Heart left ventricle (tissue), 16 donors: Measurements from ENCODE around the gene SNX25. TPM values are rescaled to one million over a fixed set of nuclear protein-coding genes. Genes with fewer than 3 reads are reported as not detected.

Source experiments
- ATAC-seq, 4 donors: fragments of 200-7000 bp; cut with Tn5 transposase; one replicate each; pipeline ENCODE4 v1.9.1; 2020 to 2022; ENCODE audit warnings: moderate library complexity in 4 of 4, mild to moderate bottlenecking in 3 of 4, moderate number of reproducible peaks in 1 of 4
- DNase-seq, 5 donors: peaks; one replicate each; pipeline ENCODE4 v3.0.0-alpha.2; 2020
- H3K27ac ChIP-seq, 12 donors: fragments of 200-600 bp; sonication (generic) in 4 of 12; one replicate each; pipeline versions ENCODE4 v1.5.0 to v1.8.0; 2016 to 2022; ENCODE audit warnings: mild to moderate bottlenecking in 2 of 12
- H3K27me3 ChIP-seq, 9 donors: fragments of 200-600 bp; sonication (generic) in 2 of 9; one replicate each; pipeline versions ENCODE4 v1.5.1 to v1.8.0; 2016 to 2022; ENCODE audit warnings: mild to moderate bottlenecking in 3 of 9
- H3K36me3 ChIP-seq, 9 donors: fragments of 200-600 bp; sonication (generic) in 2 of 9; one replicate each; pipeline versions ENCODE4 v1.5.0 to v1.8.0; 2018 to 2022; ENCODE audit warnings: mild to moderate bottlenecking in 2 of 9
- H3K4me1 ChIP-seq, 12 donors: fragments of 200-600 bp; sonication (generic) in 4 of 12; one replicate each; pipeline versions ENCODE4 v1.5.0 to v1.8.0; 2016 to 2022; ENCODE audit warnings: mild to moderate bottlenecking in 3 of 12
- H3K4me3 ChIP-seq, 12 donors: fragments of 200-600 bp; sonication (generic) in 4 of 12; one replicate each; pipeline versions ENCODE4 v1.5.0 to v1.8.0; 2017 to 2022; ENCODE audit warnings: mild to moderate bottlenecking in 9 of 12, moderate library complexity in 4 of 12
- H3K9me3 ChIP-seq, 12 donors: fragments of 200-600 bp; sonication (generic) in 4 of 12; one replicate each; pipeline versions ENCODE4 v1.5.0 to v1.8.0; 2016 to 2022; ENCODE audit warnings: mild to moderate bottlenecking in 1 of 12
- POLR2A ChIP-seq, 2 donors: fragments of 450-650 bp; IDR thresholded peaks; one replicate each; pipeline ENCODE4 v1.6.1; 2017; ENCODE audit warnings: antibody characterized with exemption in 2 of 2, mild to moderate bottlenecking in 2 of 2, moderate library complexity in 2 of 2
- WGBS, 4 donors: extraction: QIAGEN DNeasy Blood & Tissue Kit in 2 of 4; methylation state at CpG; one replicate each; pipeline versions ENCODE4 v1.1.5 to v1.1.7; 2013 to 2018; 5-methylcytosine and 5-hydroxymethylcytosine counted together
- intact Hi-C, 10 donors: fragments of 100-400 bp; cut with DNase I; formaldehyde crosslinking; loops; one replicate each; pipeline versions ENCODE4 v1.11.1 to v1.14.2; 2022
- polyA plus RNA-seq, 2 donors: library from polyadenylated mRNA; stranded (reverse); fragments of 200-250 nt; gene quantifications; one replicate each; pipeline ENCODE4 v1.2.3, GENCODE V29; 2013
- total RNA-seq, 9 donors: library from RNA; depleted of rRNA in 2 of 9; stranded (reverse); fragments of >200 nt in 2 of 9; fragmentation: NEBNext Ultra II Directional in 3 of 9; extraction: Animal tissue kit (Norgen Biotek cat#: 25700) in 3 of 9; gene quantifications; one replicate each; pipeline versions ENCODE4 v1.1.0 to v1.2.4, GENCODE V29; 2016 to 2023
- TF ChIP-seq, protein P1 (sequence below), 12 donors: fragments of 200-600 bp; sonication (generic) in 4 of 12; IDR thresholded peaks; one replicate each; pipeline versions ENCODE4 v1.5.0 to v1.8.0; 2018 to 2022; ENCODE audit warnings: antibody characterized with exemption in 12 of 12, mild to moderate bottlenecking in 5 of 12
- donor health status: ischemic (EF 13 %, LVEDD 7.1; RV severe dilation, severe dysfunction).
- donor health status: healthy with polysubstance abuse.
- donor health status: DM: no; HTN: yes; CAD: no.
- donor health status: DM: no; HTN: no; CAD: no.
- donor health status: ischemic (EF 25% LVEDD 6.9; RV normal size, moderate dysfunction).
- donor health status: ischemic (EF 25% LVEDD 5.7; RV mildly dilated, moderate dysfunction).
- donor health status: healthy.
- donor health status: DM: yes; HTN: yes; CAD: no.
- donor health status: ischemic (EF 35%, LVEDD 5.7; RV mildly dilated, moderate dysfunction).
- donor health status: nonischemic (EF 11% LVEDD 7.7; RV severe dilation, severe dysfunction).
- donor health status: DM: yes; HTN: yes; CAD: no.
- donor health status: PGD.
- donor health status: ischemic (EF 29% LVEDD 5.4; RV normal size, mild dysfunction).
- donor health status: nonischemic (EF 23%, LVEDD 6.1; RV moderate dilation, normal function).

SNX25 gene
- total and polyA plus RNA-seq, 11 donors: 3.1 to 12.4 (median 10.1) TPM

DNA sequence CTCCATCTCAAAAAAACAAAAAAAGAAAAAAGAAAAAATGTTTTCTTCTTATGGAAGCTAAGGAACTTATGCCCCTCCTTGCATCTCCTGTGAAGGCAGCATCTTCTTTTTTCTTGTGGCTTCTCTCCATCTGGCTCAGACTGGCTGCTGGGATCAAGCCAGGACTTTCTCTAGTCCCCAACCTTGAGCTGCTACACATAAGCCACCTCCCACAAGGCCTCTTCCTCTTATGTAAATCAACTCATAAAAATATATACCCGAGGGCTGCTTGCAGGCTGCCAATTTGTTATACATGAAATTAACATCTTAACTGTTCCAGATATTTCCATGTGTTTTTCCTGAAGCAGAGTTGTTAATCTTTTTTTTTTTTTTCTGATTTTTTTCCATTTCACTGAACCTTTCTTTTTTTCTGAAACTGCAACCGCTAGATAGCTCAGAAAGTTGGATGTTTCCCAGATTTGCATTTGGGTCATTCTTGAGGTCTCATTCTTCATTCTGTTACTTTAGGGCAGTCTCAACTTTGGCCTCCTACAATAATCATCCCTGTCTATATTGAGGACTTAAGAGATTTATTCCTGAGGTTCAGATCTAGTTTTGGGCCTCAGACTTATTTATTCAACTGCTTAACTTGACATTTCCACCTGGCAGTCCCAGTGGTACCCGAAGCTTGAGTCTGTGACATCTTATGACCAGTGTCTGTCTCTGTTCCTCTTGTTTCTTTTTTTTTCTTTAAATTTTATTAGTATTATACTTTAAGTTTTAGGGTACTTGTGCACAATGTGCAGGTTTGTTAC, 10.3 kb downstream of the SNX25 start:
- peak overlapping the region in 2 of 12 donors; percentile 24 to 26 for H3K27ac ChIP-seq
- 45 to 55% (median 50%) methylated on average over 3 of the region's 3 CpGs for WGBS, 4 donors
- peak in 3 of 4 donors; percentile 33 to 61 (median 55) for ATAC-seq

DNA sequence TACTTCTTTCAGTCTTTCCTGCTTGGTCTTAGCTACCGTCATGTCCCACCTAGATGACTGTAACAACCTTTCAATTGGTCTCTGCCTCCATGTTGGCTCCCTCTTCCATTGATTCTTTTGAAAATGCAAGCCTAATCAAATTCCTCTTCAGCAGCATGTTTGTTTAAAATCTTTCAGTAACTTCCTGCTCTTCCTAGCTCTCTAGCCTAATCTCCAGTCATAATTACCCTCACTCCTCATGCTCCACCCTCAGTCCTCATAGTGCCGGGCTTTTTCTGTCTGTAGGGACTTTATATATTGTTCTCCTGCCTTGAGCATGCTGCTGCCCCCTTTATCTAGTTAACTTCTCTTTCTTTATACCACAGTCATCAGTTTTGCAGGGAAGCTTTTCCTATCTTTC, 12.1 kb downstream of the SNX25 start:
- TF ChIP-seq, protein P1, sequence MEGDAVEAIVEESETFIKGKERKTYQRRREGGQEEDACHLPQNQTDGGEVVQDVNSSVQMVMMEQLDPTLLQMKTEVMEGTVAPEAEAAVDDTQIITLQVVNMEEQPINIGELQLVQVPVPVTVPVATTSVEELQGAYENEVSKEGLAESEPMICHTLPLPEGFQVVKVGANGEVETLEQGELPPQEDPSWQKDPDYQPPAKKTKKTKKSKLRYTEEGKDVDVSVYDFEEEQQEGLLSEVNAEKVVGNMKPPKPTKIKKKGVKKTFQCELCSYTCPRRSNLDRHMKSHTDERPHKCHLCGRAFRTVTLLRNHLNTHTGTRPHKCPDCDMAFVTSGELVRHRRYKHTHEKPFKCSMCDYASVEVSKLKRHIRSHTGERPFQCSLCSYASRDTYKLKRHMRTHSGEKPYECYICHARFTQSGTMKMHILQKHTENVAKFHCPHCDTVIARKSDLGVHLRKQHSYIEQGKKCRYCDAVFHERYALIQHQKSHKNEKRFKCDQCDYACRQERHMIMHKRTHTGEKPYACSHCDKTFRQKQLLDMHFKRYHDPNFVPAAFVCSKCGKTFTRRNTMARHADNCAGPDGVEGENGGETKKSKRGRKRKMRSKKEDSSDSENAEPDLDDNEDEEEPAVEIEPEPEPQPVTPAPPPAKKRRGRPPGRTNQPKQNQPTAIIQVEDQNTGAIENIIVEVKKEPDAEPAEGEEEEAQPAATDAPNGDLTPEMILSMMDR (IDR thresholded peaks at IDR 0.05): no peak
- no peak for TF ChIP-seq POLR2A (IDR thresholded peaks at IDR 0.05)
- H3K4me1 ChIP-seq: peaks cover 0 to 25% (median 14%) of the 10 kb centered on the region in 12 donors
- H3K27ac ChIP-seq: no peak overlapping the region
- DNase-seq: no peak
- H3K36me3 ChIP-seq: no peaks in the 10 kb centered on the region
- H3K9me3 ChIP-seq: no peaks in the 10 kb centered on the region
- H3K4me3 ChIP-seq: no peak overlapping the region
- intact Hi-C loops: no loop called here
- no peak for ATAC-seq
- WGBS, 4 donors: 83 to 91% (median 85%) methylated on average over 2 of the region's 2 CpGs
- H3K27me3 ChIP-seq: no peaks in the 10 kb centered on the region

More for the DNA sequence above, 10.3 kb downstream of the SNX25 start:
- Histone ChIP-seq H3K4me1 (peaks cover 0 to 28% (median 14%) of the 10 kb centered on the region in 12 donors), H3K36me3 (no peaks in the 10 kb centered on the region), H3K27me3 (no peaks in the 10 kb centered on the region), H3K4me3 (no peak overlapping the region), H3K9me3 (no peaks in the 10 kb centered on the region)
- peak in 2 of 5 donors; percentile 38 to 57 for DNase-seq
- TF ChIP-seq, protein P1 (IDR thresholded peaks at IDR 0.05): no peak
- no peak for TF ChIP-seq POLR2A (IDR thresholded peaks at IDR 0.05)
- intact Hi-C loops: loop anchor here in 4 of 10 donors (10.0 kb wide), 3 partner anchors 75 to 375 kb away; partner anchors contain the start of genes ANKRD37 (in 2 of the 4) and LRP2BP (in 2 of the 4)

DNA sequence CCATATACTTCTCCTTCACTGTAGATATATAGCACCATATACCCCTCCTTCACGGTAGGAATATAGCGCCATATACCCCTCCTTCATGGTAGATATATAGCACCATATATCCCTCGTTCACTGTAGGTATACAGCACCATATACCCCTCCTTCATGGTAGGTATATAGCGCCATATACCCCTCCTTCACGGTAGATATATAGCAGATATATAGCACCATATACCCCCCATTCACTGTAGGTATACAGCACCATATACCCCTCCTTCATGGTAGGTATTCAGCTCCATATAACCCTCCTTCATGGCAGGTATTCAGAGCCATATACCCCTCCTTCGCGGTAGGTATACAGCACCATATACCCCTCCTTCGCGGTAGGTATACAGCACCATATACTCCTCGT, 12.5 kb downstream of the SNX25 start:
- no peaks in the 10 kb centered on the region for H3K9me3 ChIP-seq
- no peak overlapping the region for H3K27ac ChIP-seq
- no peaks in the 10 kb centered on the region for H3K27me3 ChIP-seq
- TF ChIP-seq POLR2A (IDR thresholded peaks at IDR 0.05): no peak
- TF ChIP-seq, protein P1 (IDR thresholded peaks at IDR 0.05): no peak
- ATAC-seq: no peak
- DNase-seq: no peak
- H3K36me3 ChIP-seq: no peaks in the 10 kb centered on the region
- H3K4me1 ChIP-seq: peaks cover 0 to 22% (median 14%) of the 10 kb centered on the region in 12 donors
- intact Hi-C loops: no loop called here
- WGBS, 4 donors: 35 to 90% (median 85%) methylated on average over 7 to 10 of the region's 10 CpGs
- H3K4me3 ChIP-seq: no peak overlapping the region

DNA sequence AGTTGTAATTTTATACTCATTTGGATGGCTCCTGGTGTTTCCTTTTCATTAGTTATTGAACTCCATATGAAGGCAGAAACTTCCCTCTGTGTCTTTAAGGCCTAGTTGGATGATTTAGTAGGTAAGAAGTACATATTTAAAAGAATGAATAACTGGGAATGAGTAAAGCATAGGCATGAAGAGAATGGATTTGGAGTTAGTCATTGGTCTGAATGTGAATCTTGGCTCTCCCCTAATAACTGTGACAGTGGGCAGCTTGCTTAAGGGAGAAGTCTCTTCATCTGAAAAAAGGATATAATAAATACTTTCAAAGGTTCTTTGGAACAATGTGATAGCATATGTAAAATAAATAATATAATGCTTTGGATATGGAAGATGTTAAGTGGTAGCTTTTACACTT, 13.2 kb downstream of the SNX25 start:
- H3K9me3 ChIP-seq: no peaks in the 10 kb centered on the region
- H3K4me1 ChIP-seq: peaks cover 0 to 22% (median 11%) of the 10 kb centered on the region in 12 donors
- TF ChIP-seq, protein P1 (IDR thresholded peaks at IDR 0.05): no peak
- no peak for TF ChIP-seq POLR2A (IDR thresholded peaks at IDR 0.05)
- DNase-seq: no peak
- no peak overlapping the region for H3K27ac ChIP-seq
- H3K4me3 ChIP-seq: no peak overlapping the region
- H3K27me3 ChIP-seq: no peaks in the 10 kb centered on the region
- no peak for ATAC-seq
- no peaks in the 10 kb centered on the region for H3K36me3 ChIP-seq
- intact Hi-C loops: no loop called here
